ENCODE results near the gene GPR75. TPM values are rescaled to one million over a fixed set of nuclear protein-coding genes. Genes with fewer than 3 reads are reported as not detected.

The GPR75 gene
- total RNA-seq, 2 experiments from 2014 or later, result 2.0 to 2.2 TPM

- ChIA-PET CTCF (interaction anchor here (0.6 kb wide), 1 partner anchor 99 kb away, joined by 4 read pairs; no protein-coding TSS in a partner anchor), POLR2A (no interaction called here)
Measured at GRCh38 chr2:53819634-53820033, 40.1 kb downstream of the GPR75 start.

- POLR2A ChIA-PET, result no interaction called here
- CTCF ChIA-PET, result no interaction called here
Measured at GRCh38 chr2:53818854-53819435, 40.8 kb downstream of the GPR75 start.

- CTCF ChIA-PET, result interaction anchor here (1.1 kb wide), 1 partner anchor 59 kb away, joined by 6 read pairs; no protein-coding TSS in a partner anchor
- POLR2A ChIA-PET, result no interaction called here
Measured at GRCh38 chr2:53813151-53813550, 46.6 kb downstream of the GPR75 start.

GRCh38 chr2:53811601-53812000, 48.2 kb downstream of the GPR75 start:
- POLR2A ChIA-PET, result no interaction called here
- CTCF ChIA-PET, result no interaction called here

Other genes with a start within 250 kb of the GPR75 start
- 10 to 100 TPM; 24.9 to 25.7 TPM for gene CHAC2, start 92.2 kb downstream of the GPR75 start, total RNA-seq
- 10 to 100 TPM; 19.1 to 19.5 TPM for gene ASB3, start 73.0 kb downstream of the GPR75 start, total RNA-seq
- gene ERLEC1, start 72.9 kb downstream of the GPR75 start, total RNA-seq, result 10 to 100 TPM; 25.2 to 26.0 TPM
- 10 to 100 TPM; 47.9 to 52.3 TPM for gene PSME4, start 111.0 kb upstream of the GPR75 start, total RNA-seq